Type B pancreatic cell (in vitro differentiated cells): Measurements from ENCODE around the gene INTS7. TPM values are rescaled to one million over a fixed set of nuclear protein-coding genes. Genes with fewer than 3 reads are reported as not detected.

Experiments
- DNase-seq: peaks from one replicate; pipeline ENCODE4 v3.0.0; 2021; ENCODE audit warnings: mixed read lengths; ENCODE audit not compliant: unreplicated experiment; ENCODE audit errors: extremely low spot score
- H3K27ac Mint-ChIP-seq: 2 replicates; pipeline ENCODE4 v1.8.0; 2021; ENCODE audit warnings: mild to moderate bottlenecking, mixed read lengths
- H3K27me3 Mint-ChIP-seq: 2 replicates; pipeline ENCODE4 v1.8.0; 2021; ENCODE audit warnings: mixed read lengths
- H3K36me3 Mint-ChIP-seq: 2 replicates; pipeline ENCODE4 v1.8.0; 2021; ENCODE audit warnings: mixed read lengths
- H3K4me1 Mint-ChIP-seq: one replicate; pipeline ENCODE4 v1.8.0; 2021; ENCODE audit warnings: mixed read lengths; ENCODE audit not compliant: unreplicated experiment
- H3K4me3 Mint-ChIP-seq: 2 replicates; pipeline ENCODE4 v1.8.0; 2021; ENCODE audit warnings: mild to moderate bottlenecking, mixed read lengths
- H3K9me3 Mint-ChIP-seq: 2 replicates; pipeline ENCODE4 v1.8.0; 2021; ENCODE audit warnings: mixed read lengths
- total RNA-seq: library from RNA; stranded (reverse); gene quantifications from 2 replicates; pipeline ENCODE4 v1.2.1, GENCODE V29; 2021; ENCODE audit warnings: low replicate concordance
- TF ChIP-seq, protein P1 (sequence below): fragments of 200-600 bp; sonication (generic); conservative IDR thresholded peaks from 2 replicates; pipeline ENCODE4 v1.5.0; 2021; ENCODE audit warnings: antibody characterized with exemption, mild to moderate bottlenecking

The INTS7 gene
- total RNA-seq, 1 donor from 2014 or later, result 23.9 TPM

DNA sequence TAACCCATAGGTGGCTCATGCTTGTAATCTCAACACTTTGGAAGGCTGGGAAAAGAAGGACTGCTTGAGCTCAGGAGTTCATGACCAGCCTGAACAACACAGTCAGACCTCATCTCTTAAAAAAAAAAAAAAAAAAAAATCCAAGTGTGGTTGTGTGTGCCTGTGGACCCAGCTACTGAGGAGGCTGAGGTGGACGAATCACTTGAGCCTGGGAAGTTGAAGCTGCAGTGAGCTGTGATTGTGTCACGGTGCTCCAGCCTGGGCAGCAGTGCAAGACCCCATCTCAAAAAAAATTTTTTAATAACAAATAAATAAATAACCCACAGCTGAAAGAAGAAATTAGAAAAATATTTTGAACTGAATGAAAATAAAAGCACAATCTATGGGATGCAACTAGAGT, 13.8 kb downstream of the INTS7 start:
- Mint-ChIP-seq H3K27me3 (no peaks in the 10 kb centered on the region), H3K4me3 (no peak overlapping the region), H3K36me3 (peaks cover 26% of the 10 kb centered on the region), H3K27ac (no peak overlapping the region), H3K9me3 (peaks cover 4% of the 10 kb centered on the region), H3K4me1 (peaks cover 3% of the 10 kb centered on the region)
- DNase-seq, result no peak
- TF ChIP-seq, protein P1, sequence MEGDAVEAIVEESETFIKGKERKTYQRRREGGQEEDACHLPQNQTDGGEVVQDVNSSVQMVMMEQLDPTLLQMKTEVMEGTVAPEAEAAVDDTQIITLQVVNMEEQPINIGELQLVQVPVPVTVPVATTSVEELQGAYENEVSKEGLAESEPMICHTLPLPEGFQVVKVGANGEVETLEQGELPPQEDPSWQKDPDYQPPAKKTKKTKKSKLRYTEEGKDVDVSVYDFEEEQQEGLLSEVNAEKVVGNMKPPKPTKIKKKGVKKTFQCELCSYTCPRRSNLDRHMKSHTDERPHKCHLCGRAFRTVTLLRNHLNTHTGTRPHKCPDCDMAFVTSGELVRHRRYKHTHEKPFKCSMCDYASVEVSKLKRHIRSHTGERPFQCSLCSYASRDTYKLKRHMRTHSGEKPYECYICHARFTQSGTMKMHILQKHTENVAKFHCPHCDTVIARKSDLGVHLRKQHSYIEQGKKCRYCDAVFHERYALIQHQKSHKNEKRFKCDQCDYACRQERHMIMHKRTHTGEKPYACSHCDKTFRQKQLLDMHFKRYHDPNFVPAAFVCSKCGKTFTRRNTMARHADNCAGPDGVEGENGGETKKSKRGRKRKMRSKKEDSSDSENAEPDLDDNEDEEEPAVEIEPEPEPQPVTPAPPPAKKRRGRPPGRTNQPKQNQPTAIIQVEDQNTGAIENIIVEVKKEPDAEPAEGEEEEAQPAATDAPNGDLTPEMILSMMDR, result no peak

- Mint-ChIP-seq H3K27me3 (no peaks in the 10 kb centered on the region), H3K9me3 (peaks cover 4% of the 10 kb centered on the region), H3K4me3 (no peak overlapping the region), H3K36me3 (peaks cover 29% of the 10 kb centered on the region), H3K4me1 (no peaks in the 10 kb centered on the region), H3K27ac (no peak overlapping the region)
- TF ChIP-seq, protein P1, result no peak
- no peak for DNase-seq
Measured at GRCh38 chr1:212020975-212021374, 14.4 kb downstream of the INTS7 start.

DNA sequence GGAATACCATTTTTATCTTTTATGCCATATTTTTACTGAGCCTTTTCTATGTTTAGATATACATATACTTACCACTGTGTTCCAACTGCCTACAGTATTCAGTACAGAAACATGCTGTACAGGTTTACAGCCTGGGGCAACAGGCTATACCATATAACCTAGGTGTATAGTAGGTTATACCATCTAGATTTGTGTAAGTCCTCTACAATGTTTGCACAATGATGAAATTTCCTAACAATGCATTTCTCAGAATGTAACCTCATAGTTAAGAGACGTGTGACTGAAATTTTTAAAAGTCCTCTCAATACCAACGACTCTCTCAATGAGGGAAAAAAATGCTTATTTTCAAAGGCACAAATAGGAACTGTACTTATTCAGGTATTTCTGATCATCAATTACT, 21.7 kb downstream of the INTS7 start:
- no peak overlapping the region for H3K27ac Mint-ChIP-seq
- H3K4me3 Mint-ChIP-seq, result no peak overlapping the region
- H3K9me3 Mint-ChIP-seq, result no peaks in the 10 kb centered on the region
- no peaks in the 10 kb centered on the region for H3K27me3 Mint-ChIP-seq
- H3K4me1 Mint-ChIP-seq, result no peaks in the 10 kb centered on the region
- no peak for DNase-seq
- H3K36me3 Mint-ChIP-seq, result peaks cover 14% of the 10 kb centered on the region
- TF ChIP-seq, protein P1, result no peak

DNA sequence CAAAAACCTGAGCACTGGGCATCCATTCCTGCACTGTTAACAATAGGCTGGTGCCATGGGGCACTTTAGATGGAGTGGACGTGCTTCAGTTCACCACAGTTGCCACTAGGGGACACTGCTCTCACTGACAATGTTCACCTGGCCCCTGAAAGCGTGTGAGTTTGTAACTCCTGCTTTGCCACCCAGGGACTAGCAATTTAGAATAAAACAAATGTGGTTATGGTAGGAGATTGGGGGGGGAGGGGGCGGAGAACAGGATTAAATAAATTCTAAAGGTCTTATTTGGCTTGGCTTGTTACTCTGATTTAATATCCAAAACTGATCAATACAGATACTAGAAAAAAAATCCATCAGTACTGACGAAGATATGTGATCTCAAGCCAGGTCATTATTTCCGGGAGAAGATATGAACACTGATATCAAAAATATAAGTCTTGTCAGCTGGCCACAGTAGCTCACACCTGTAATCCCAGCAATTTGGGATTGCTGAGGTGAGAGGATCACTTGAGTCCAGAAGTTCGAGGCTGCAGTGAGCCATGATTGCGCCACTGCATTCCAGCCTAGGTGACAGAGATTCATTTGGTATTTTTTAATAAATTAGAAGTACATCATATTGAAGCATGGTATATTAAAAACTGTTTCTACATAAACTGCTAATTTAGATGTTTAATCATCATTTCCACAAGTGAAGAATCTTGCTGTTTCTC, 23.2 kb downstream of the INTS7 start:
- no peak overlapping the region for H3K27ac Mint-ChIP-seq
- H3K9me3 Mint-ChIP-seq, result no peaks in the 10 kb centered on the region
- peak; percentile 72 for DNase-seq
- H3K4me1 Mint-ChIP-seq, result no peaks in the 10 kb centered on the region
- TF ChIP-seq, protein P1, result peak; percentile 92
- no peak overlapping the region for H3K4me3 Mint-ChIP-seq
- no peaks in the 10 kb centered on the region for H3K27me3 Mint-ChIP-seq
- peaks cover 12% of the 10 kb centered on the region for H3K36me3 Mint-ChIP-seq

- TF ChIP-seq, protein P1, result no peak
- H3K27me3 Mint-ChIP-seq, result no peaks in the 10 kb centered on the region
- H3K9me3 Mint-ChIP-seq, result no peaks in the 10 kb centered on the region
- H3K4me3 Mint-ChIP-seq, result no peak overlapping the region
- H3K36me3 Mint-ChIP-seq, result peaks cover 4% of the 10 kb centered on the region
- no peak overlapping the region for H3K27ac Mint-ChIP-seq
- DNase-seq, result no peak
- H3K4me1 Mint-ChIP-seq, result no peaks in the 10 kb centered on the region
Measured at GRCh38 chr1:212010004-212010403, 25.4 kb downstream of the INTS7 start.

- H3K27me3 Mint-ChIP-seq, result no peaks in the 10 kb centered on the region
Measured at GRCh38 chr1:212009561-212009960, 25.8 kb downstream of the INTS7 start.

More at GRCh38 chr1:212009561-212009960, 25.8 kb downstream of the INTS7 start:
- no peak overlapping the region for H3K27ac Mint-ChIP-seq
- peaks cover 4% of the 10 kb centered on the region for H3K36me3 Mint-ChIP-seq
- TF ChIP-seq, protein P1, result no peak
- H3K4me1 Mint-ChIP-seq, result no peaks in the 10 kb centered on the region
- no peaks in the 10 kb centered on the region for H3K9me3 Mint-ChIP-seq
- no peak for DNase-seq
- no peak overlapping the region for H3K4me3 Mint-ChIP-seq
